ENCODE measurements around the gene IL10RB. TPM values are rescaled to one million over a fixed set of nuclear protein-coding genes. Genes with fewer than 3 reads are reported as not detected.

The IL10RB gene
- 36.9 and 44.2 TPM in 2 replicates for total RNA-seq

DNA sequence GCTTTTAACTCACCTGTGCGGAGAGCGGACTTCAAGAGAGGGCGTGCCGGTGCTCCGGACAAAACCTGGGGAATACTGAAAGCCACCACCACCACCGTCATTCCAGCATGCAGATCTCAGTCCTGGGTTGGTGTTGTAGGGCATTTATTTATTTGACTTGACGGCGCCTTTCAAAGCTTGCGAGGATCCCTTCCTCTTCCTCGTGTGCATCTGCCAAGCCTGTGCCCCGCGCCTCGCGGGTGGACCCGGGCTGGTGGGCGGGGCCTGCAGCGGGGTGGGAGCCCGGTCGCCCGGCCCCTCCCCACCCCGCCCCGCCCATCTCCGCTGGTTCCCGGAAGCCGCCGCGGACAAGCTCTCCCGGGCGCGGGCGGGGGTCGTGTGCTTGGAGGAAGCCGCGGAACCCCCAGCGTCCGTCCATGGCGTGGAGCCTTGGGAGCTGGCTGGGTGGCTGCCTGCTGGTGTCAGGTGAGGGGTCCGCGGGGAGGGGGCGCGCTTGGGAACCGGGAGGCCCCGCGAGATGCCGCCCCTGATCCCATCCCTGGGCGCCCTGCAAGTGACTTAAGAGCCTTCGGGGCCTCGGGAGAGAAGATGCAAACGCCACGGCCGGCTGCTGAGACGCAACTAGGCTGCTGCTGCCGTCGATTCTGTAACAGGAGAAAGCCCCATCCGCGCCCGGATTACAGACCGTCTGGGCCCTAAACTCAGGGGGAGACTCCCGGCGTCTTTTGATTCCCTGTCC, at the start of gene IL10RB:
Gene IL10RB (plus strand): TSS at position 318 of the 739 bp plus-strand sequence. CDS start 99 bp downstream, at position 417.

GRCh38 chr21:33229784-33230544, 36.2 kb upstream of the IL10RB start, which contains the start of gene IFNAR2:
Gene IFNAR2 (plus strand): TSS chr21:33229938. CDS start chr21:33241923, 11,985 bp downstream.

DNA sequence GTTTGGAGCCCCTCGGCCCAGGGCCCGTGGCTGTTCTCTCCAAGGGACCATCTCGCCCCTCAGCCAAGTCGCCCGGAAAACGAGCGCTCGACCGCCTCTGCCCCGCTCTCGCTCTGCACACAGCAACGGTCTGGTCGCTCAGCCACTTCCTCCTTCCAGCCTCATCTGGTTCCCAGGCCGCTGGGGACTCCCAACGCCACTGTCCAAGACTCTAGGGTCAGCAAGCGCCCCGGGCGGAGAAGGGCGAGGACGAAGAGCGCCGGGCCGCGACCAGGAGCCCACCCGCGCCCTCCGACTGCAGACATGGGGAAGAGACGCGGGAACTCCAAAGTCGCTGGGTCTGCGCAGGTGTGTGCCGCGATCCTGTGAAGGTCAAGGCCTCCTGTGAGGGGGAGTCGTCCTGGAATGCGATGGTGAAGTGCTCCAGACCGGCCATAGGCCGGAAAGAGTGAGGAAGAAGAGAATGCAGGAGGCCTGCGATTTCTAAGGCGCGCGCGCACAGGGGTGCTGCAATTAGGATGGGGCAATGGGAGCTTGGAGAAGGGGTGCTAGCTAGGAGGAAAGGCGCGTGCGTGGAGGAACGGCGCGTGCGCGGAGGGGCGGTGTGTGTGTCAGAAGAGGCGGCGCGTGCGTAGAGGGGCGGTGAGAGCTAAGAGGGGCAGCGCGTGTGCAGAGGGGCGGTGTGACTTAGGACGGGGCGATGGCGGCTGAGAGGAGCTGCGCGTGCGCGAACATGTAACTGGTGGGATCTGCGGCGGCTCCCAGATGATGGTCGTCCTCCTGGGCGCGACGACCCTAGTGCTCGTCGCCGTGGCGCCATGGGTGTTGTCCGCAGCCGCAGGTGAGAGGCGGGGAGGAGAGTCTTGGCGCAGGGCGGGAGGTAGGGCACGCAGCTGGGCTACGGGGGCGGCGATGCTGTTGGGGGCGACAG, 58.4 kb downstream of the IL10RB start, which contains the start of gene IFNAR1:
Gene IFNAR1 (plus strand): TSS at position 680 of the 931 bp plus-strand sequence. CDS start 86 bp downstream, at position 766.

Other genes starting within 250 kb of the IL10RB start
- not detected in 2 replicates for gene OLIG2, start 240.4 kb upstream of the IL10RB start, total RNA-seq
- not detected in 2 replicates for gene OLIG1, start 196.2 kb upstream of the IL10RB start, total RNA-seq
- 6.0 and 7.6 TPM in 2 replicates for gene IFNAR2, start 36.4 kb upstream of the IL10RB start, total RNA-seq
- 16.2 and 24.5 TPM in 2 replicates for gene IFNAR1, start 58.6 kb downstream of the IL10RB start, total RNA-seq
- 56.3 and 72.7 TPM in 2 replicates for gene IFNGR2, start 137.0 kb downstream of the IL10RB start, total RNA-seq
- 20.3 and 20.4 TPM in 2 replicates for gene TMEM50B, start 213.6 kb downstream of the IL10RB start, total RNA-seq
- gene DNAJC28, start 225.3 kb downstream of the IL10RB start, total RNA-seq, result 0.72 and 0.81 TPM in 2 replicates

Data from cardiac atrium fibroblast (primary cell).